RWPE1 (cell line): ENCODE measurements around the gene ACOX3.
A peak's percentile ranks its signal among the peaks of the same experiment; 100 is the strongest.

Experiments
- CTCF ChIA-PET: fragments of 350-600 bp; sonication (Branson Sonifier 250); formaldehyde crosslinking; extraction: SDS; loops from one replicate; lab custom pipeline; 2021; lab: Yijun Ruan, JAX
- POLR2A ChIA-PET: fragments of 400-600 bp; formaldehyde crosslinking; extraction: SDS; loops from one replicate; lab custom pipeline; 2020; ENCODE audit warnings: antibody characterized with exemption; ENCODE audit not compliant: low non-redundant PET; lab: Yijun Ruan, JAX
- DNase-seq: peaks from one replicate; pipeline ENCODE4 v3.0.0; 2012; ENCODE audit warnings: low spot score
- H3K27ac ChIP-seq: fragments of 450-650 bp; 2 replicates; pipeline ENCODE4 v1.5.1; 2017
- CTCF ChIP-seq: fragments of 450-650 bp; conservative IDR thresholded peaks from 2 replicates; pipeline ENCODE4 v1.5.1; 2017; ENCODE audit warnings: low read depth, mild to moderate bottlenecking

The ACOX3 gene

GRCh38 chr4:8319731-8320385, 120.7 kb downstream of the ACOX3 start:
- POLR2A ChIA-PET: no interaction called here
- CTCF ChIA-PET: interaction anchor here (0.6 kb wide), 1 partner anchor 71 kb away, joined by 3 read pairs; no protein-coding TSS in a partner anchor
- no peak for DNase-seq
- H3K27ac ChIP-seq: peak overlapping the region; percentile 64
- TF ChIP-seq CTCF: no peak

- POLR2A ChIA-PET: no interaction called here
These were observed 121.5 kb downstream of the ACOX3 start for GRCh38 chr4:8319061-8319460.

GRCh38 chr4:8318509-8318908, 122.0 kb downstream of the ACOX3 start:
- POLR2A ChIA-PET: no interaction called here
- no peak overlapping the region for H3K27ac ChIP-seq
- CTCF ChIA-PET: interaction anchor here (0.6 kb wide), 1 partner anchor 161 kb away, joined by 3 read pairs; no protein-coding TSS in a partner anchor
- TF ChIP-seq CTCF: no peak
- no peak for DNase-seq

More at GRCh38 chr4:8319061-8319460, 121.5 kb downstream of the ACOX3 start:
- no peak for TF ChIP-seq CTCF
- H3K27ac ChIP-seq: no peak overlapping the region
- DNase-seq: no peak
- CTCF ChIA-PET: interaction anchor here (0.6 kb wide), 1 partner anchor 161 kb away, joined by 3 read pairs; no protein-coding TSS in a partner anchor

DNA sequence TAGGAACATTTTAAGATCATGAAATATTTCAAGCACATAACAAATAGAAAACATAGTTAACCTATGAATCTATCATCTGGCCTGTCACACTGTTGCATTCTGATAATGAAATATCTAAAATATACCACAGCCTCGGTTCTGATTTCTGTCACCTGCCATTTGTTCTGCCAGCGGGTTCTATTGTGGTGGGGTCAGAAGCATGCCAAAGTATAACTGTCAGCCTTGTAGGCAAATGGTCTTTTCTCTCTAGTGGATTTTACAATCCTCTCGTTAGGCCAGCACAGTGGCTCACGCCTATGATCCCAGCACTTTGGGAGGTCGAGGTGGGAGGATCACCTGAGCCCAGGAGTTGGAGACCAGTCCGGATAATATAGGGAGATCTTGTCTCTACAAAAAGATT, 123.0 kb downstream of the ACOX3 start:
- H3K27ac ChIP-seq: no peak overlapping the region
- DNase-seq: no peak
- POLR2A ChIA-PET: no interaction called here
- no peak for TF ChIP-seq CTCF
- CTCF ChIA-PET: no interaction called here

GRCh38 chr4:8316911-8317351, 123.6 kb downstream of the ACOX3 start:
- no peak for TF ChIP-seq CTCF

More at GRCh38 chr4:8316911-8317351, 123.6 kb downstream of the ACOX3 start:
- no peak for DNase-seq
- ChIA-PET POLR2A (no interaction called here), CTCF (no interaction called here)
- peak overlapping the region; percentile 86 for H3K27ac ChIP-seq
